BJ (cell line): ENCODE results near the gene ACD. TPM values are rescaled to one million over a fixed set of nuclear protein-coding genes. Genes with fewer than 3 reads are reported as not detected.

ENCODE experiments used
- CTCF ChIA-PET: fragments of 350-600 bp; formaldehyde crosslinking; extraction: SDS; loops from one replicate; lab custom pipeline; 2021; ENCODE audit warnings: antibody characterized with exemption, inconsistent platforms; lab: Yijun Ruan, JAX
- POLR2A ChIA-PET: fragments of 300-600 bp; sonication (Branson Sonifier 250); formaldehyde crosslinking; extraction: SDS; loops from one replicate; lab custom pipeline; 2021; ENCODE audit warnings: antibody characterized with exemption; lab: Charles Lee
- DNase-seq: peaks from one replicate; pipeline ENCODE4 v3.0.0-alpha.2; 2011; ENCODE audit warnings: low read depth
- H3K27me3 ChIP-seq: 2 replicates; pipeline ENCODE4 v1.6.0; 2011; ENCODE audit warnings: low read length; ENCODE audit not compliant: control insufficient read depth, insufficient read depth
- H3K36me3 ChIP-seq: 2 replicates; pipeline ENCODE4 v1.5.1; 2011; ENCODE audit warnings: low read length; ENCODE audit not compliant: control insufficient read depth, insufficient read depth
- H3K4me3 ChIP-seq: 2 replicates; pipeline ENCODE4 v1.5.1; 2011; ENCODE audit warnings: low read depth, mild to moderate bottlenecking, control low read depth, low read length
- polyA plus RNA-seq: library from polyadenylated mRNA; depleted of rRNA; stranded (reverse); fragments of >200 nt; gene quantifications from 2 replicates; pipeline ENCODE4 v1.2.3, GENCODE V29; 2011
- TF ChIP-seq, protein P1 (sequence below): IDR thresholded peaks from 2 replicates; pipeline ENCODE4 v1.5.1; 2011; ENCODE audit warnings: low read depth, mild to moderate bottlenecking, control low read depth, inconsistent platforms, low read length, moderate library complexity; ENCODE audit not compliant: insufficient read depth

ACD gene
- polyA plus RNA-seq, 1 experiment = 29.5 TPM

DNA sequence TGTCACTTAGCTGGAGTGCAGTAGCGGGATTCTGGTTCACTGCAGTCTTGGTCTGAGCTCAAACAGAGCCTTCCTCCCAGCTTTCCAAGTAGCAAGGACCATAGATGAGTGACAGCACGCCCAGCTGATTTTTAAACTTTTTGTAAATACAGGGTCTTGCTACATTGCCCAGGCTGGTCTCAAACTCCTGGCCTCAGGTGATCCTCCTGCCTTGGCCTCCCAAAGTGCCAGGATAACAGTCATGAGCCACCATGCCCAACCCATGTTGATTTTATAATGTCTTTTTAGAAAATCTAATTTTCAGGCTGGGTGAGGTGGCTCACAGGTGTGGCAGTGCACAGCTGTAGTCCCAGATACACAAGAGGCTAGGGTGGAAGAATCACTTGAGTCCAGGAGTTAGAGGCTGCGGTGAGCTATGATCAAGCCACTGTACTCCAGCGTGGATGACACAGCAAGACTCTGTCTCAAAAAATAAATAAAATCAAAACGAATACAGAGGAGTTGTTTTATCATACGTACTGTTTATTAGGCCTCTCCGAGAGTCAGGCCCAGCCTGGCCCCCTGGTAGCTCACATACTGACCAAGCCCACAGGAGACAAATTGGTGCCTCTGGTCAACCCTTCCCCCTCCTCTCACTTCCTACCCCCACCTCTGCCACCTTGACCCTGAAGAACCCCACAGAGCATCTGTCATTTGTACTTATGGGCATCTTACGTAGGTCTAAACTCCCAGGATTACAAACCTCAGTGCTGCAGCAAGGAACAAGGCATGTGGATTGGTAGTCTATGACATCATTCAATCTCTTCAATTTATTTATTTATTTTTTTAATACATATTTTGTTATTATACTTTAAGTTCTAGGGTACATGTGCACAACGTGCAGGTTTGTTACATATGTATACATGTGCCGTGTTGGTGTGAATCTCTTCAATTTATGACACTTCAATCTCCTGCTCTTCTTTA is 20.2 kb upstream of the ACD start:
- CTCF ChIA-PET = interaction anchor here (1.3 to 4.1 kb wide), 3 partner anchors 7 to 135 kb away, joined by 4 to 33 read pairs (median 6); no protein-coding TSS in a partner anchor
- POLR2A ChIA-PET = interaction anchor here (0.6 kb wide), 1 partner anchor 9 kb away, joined by 6 read pairs; no protein-coding TSS in a partner anchor
- DNase-seq = no peak
- Histone ChIP-seq H3K36me3 (peaks cover 4% of the 10 kb centered on the region), H3K4me3 (no peak overlapping the region), H3K27me3 (no peaks in the 10 kb centered on the region)
- TF ChIP-seq, protein P1, sequence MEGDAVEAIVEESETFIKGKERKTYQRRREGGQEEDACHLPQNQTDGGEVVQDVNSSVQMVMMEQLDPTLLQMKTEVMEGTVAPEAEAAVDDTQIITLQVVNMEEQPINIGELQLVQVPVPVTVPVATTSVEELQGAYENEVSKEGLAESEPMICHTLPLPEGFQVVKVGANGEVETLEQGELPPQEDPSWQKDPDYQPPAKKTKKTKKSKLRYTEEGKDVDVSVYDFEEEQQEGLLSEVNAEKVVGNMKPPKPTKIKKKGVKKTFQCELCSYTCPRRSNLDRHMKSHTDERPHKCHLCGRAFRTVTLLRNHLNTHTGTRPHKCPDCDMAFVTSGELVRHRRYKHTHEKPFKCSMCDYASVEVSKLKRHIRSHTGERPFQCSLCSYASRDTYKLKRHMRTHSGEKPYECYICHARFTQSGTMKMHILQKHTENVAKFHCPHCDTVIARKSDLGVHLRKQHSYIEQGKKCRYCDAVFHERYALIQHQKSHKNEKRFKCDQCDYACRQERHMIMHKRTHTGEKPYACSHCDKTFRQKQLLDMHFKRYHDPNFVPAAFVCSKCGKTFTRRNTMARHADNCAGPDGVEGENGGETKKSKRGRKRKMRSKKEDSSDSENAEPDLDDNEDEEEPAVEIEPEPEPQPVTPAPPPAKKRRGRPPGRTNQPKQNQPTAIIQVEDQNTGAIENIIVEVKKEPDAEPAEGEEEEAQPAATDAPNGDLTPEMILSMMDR = no peak

DNA sequence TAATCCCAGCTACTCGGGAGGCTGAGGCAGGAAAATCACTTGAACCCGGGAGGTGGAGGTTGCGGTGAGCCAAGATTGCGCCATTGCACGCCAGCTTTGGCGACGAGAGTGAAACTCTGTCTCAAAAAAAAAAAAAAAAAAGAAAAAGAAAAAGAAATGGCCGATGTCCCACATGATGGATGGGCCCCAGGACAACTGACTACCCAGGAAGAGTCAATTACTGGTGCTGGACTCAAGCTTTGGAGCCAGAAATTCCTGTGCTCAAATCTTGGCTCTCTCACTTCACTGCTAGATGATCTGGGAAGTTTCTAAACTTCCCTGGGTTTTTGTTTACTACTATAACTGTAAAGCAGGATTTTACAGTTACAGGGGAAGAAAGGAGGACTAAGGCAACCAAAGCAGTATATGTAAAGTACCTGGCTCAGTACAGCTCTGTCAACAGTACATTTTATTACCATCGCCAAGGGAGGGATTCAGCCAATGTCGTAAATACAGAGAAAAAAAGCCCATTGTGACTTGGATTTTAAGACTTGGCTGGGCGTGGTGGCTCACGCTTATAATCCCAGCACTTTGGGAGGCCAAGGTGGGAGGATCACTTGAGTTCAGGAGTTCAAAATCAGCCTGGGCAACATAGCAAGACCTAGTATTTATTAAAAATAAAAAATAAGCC is 18.4 kb upstream of the ACD start:
- Histone ChIP-seq H3K36me3 (peaks cover 3% of the 10 kb centered on the region; the same call in 1 of the 2 replicates), H3K4me3 (no peak overlapping the region), H3K27me3 (no peaks in the 10 kb centered on the region)
- DNase-seq = no peak
- POLR2A ChIA-PET = interaction anchor here (0.5 kb wide), 1 partner anchor 43 kb away, joined by 14 read pairs; no protein-coding TSS in a partner anchor
- CTCF ChIA-PET = interaction anchor here (0.9 to 1.3 kb wide), 2 partner anchors 11 to 158 kb away, joined by 3 to 6 read pairs; no protein-coding TSS in a partner anchor
- TF ChIP-seq, protein P1 = no peak

DNA sequence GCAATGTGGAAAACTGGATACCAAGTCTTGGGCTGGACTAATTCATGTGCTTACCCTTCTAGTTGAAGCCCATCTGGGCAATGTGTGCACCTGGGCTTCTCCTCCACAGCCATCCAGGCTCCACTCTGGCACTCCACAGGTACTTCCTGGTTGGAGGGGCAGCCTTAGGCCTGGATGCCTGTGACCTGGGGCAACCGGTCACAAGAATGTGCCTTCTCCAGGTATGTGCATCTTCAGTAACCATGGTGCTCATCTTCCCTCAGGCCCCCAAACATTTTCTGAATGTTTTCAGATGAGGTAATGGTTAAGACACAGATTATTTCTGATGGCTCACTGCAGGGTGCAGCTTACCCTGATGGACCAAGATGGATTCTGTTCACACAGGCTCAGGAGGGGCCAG is 17.7 kb upstream of the ACD start:
- CTCF ChIA-PET = no interaction called here
- no peak for DNase-seq
- Histone ChIP-seq H3K36me3 (0 out of 2 replicates have a peak, but pooled peaks cover 3% of the 10 kb centered on the region), H3K4me3 (no peak overlapping the region), H3K27me3 (no peaks in the 10 kb centered on the region)
- TF ChIP-seq, protein P1 = no peak
- POLR2A ChIA-PET = no interaction called here

DNA sequence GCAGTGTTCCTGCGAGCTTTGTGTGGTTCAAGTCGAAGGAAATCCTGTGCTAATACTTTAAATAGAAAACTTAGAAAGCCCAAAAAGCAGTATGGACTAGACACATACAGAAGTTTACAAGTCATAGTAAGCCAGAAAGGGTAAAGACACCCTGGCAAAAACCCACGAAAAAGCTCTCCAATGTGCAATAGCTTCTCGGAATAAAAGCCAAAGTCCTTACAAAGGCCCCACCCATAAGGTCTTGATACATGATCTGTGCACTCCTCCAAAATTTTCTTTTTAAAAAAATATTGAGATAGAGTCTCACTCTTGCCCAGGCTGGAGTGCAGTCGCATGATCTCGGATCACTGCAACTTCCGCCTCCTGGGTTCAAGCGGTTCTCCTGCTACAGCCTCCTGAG is 16.9 kb upstream of the ACD start:
- Histone ChIP-seq H3K36me3 (0 out of 2 replicates have a peak, but pooled peaks cover 3% of the 10 kb centered on the region), H3K4me3 (no peak overlapping the region), H3K27me3 (no peaks in the 10 kb centered on the region)
- no peak for DNase-seq
- ChIA-PET CTCF (interaction anchor here (1.2 to 2.0 kb wide), 2 partner anchors 9 to 139 kb away, joined by 7 to 12 read pairs; no protein-coding TSS in a partner anchor), POLR2A (no interaction called here)
- TF ChIP-seq, protein P1 = no peak
